HG03342 (cell line): ENCODE results near the gene CLN6.
A peak's percentile ranks its signal among the peaks of the same experiment; 100 is the strongest.
"Not testable (repeated sequence)": the region's sequence is repeated elsewhere in the genome, so short reads cannot be mapped to it uniquely, and the experiment has no call there.

Source experiments
- ATAC-seq: cut with Tn5 transposase; IDR thresholded peaks from one replicate; pipeline ENCODE4 v1.9.1; 2021; ENCODE audit warnings: mild to moderate bottlenecking, moderate library complexity; ENCODE audit not compliant: unreplicated experiment

The CLN6 gene

GRCh38 chr15:68256675-68257450, 27.3 kb upstream of the CLN6 start:
- ATAC-seq: no peak

DNA sequence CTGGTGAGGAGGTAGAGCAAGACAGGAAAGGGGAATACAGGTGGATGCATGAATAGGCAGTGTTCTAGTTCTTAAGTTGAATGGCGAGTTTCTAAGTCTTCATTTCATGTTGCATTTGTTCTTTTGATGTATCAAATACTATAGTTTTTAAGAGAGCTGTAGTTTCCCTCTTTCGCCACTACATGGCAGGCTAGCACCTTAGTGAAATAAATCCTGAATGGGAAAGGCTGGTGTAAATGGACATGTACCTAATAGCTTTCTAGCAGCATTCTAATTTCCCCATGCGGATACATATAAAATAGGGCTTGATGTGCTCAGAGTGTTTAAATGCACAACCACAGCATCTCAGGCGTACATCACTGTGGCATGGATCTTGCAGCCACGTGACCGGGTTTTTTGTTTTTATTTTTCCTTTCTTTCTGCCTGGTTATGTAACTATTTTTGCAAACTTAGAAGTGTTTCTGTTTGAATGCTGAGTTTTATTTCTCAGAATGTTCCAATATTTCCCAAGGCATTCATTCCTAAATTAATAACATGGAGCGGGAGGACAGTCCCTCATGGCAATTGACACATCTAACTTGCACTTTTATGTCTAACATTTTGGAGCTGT, 23.5 kb upstream of the CLN6 start:
- no peak for ATAC-seq

GRCh38 chr15:68249058-68249713, 19.7 kb upstream of the CLN6 start:
- ATAC-seq: no peak

DNA sequence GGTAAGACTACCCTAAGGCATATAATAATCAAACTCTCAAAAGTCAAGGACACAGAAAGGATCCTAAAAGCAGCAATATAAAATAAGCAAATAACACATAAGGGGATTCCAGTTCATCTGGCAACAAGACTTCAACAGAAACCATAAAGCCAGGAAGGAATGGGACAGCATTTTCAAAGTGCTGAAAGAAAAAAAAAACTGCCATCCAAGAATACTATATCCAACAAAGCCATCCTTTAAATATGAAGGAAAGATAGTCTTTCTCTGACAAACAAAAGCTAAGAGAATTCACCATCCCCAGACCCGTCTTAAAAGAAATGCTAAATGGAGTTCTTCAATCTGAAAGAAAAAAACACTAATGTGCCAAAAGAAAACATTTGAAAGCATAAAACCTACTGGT, 14.7 kb upstream of the CLN6 start:
- ATAC-seq: no peak

- no peak for ATAC-seq
Observed at GRCh38 chr15:68241088-68241935, 11.8 kb upstream of the CLN6 start.

GRCh38 chr15:68239025-68239424, 9.5 kb upstream of the CLN6 start:
- no peak for ATAC-seq

DNA sequence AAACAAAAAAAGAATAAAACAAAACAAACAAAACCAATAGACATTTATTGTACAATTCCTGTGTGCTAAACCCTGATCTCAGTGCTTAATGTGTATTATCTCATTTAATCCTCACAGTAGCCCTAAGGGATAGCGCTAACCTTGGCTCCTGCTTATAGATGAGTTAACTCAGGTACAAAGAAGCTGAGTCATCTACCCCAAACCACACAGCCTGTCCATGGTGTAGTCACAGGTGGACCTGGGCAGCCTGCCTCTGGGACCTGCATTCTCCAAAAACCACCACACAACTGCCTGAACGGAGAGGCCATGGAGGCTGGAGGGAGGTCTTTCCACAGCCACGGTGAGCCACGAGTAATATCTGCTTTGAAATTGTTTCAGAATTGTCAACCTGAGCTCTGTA, 5.5 kb upstream of the CLN6 start:
- no peak for ATAC-seq

DNA sequence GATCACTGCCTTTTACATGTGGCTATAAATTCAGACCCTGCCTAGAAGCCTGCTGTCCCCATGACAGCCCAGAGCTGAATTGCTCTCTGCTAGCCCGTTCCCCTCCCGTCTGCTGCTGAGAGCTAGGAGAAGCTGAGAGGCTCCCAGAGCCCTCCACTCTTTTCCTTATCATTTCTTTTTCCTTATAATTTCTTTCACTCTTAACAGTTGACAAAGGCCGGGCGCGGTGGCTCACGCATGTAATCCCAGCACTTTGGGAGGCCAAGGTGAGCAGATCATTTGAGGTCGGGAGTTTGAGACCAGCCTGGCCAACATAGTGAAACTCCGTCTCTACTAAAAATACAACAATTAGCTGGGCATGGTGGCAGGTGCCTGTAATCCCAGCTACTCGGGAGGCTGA, 5.0 kb upstream of the CLN6 start:
- ATAC-seq: not testable (repeated sequence)

GRCh38 chr15:68234060-68234459, 4.5 kb upstream of the CLN6 start:
- ATAC-seq: no peak

GRCh38 chr15:68232937-68233336, 3.4 kb upstream of the CLN6 start:
- ATAC-seq: no peak

DNA sequence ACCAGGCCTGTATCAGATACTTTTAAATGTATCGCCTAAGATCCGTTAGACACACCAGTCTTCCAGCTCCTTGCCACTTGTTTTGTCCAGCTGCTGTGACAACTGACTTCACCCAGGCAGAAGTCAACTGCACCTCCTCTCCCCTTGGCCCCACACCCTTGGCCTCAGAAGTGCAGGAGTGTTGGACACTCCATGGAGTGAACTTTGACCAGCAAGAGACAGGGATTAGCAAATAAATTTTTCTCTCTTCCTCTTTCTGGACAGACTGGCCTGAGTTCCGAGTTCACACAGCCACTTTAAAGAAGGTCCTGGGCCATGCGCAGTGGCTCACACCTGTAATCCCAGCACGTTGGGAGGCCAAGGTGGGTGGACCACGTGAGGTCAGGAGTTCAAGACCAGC, 2.9 kb upstream of the CLN6 start:
- ATAC-seq: no peak

GRCh38 chr15:68231102-68231818, 1.7 kb upstream of the CLN6 start:
- ATAC-seq: no peak

- ATAC-seq: no peak
Observed at GRCh38 chr15:68230157-68231100, 901 bp upstream of the CLN6 start.

- peak; percentile 9 for ATAC-seq
Observed at GRCh38 chr15:68228971-68229385, 550 bp downstream of the CLN6 start.

GRCh38 chr15:68228143-68228970, 1.2 kb downstream of the CLN6 start:
- ATAC-seq: no peak

- no peak for ATAC-seq
Observed at GRCh38 chr15:68227643-68228142, 1.8 kb downstream of the CLN6 start.

DNA sequence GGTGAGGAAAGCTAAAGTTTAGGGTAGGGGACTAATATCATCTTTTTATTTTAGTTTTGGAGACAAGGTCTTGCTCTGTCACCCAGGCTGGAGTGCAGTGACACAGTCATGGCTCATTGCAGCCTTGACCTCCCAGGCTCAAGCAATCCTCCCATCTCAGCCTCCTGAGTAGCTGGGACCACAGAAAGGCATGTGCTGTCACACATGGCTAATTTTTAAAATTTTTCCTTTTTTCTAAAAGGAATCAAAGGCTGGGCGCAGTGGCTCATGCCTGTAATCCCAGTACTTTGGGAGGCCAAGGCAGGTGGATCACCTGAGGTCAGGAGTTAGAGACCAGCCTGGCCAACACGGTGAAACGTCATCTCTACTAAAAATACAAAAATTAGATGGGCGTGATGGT, 4.1 kb downstream of the CLN6 start:
- not testable (repeated sequence) for ATAC-seq

GRCh38 chr15:68224546-68225250, 4.8 kb downstream of the CLN6 start:
- ATAC-seq: no peak
